GM18505 (cell line): ENCODE results near the gene PRDM10.

ENCODE experiments used
- ATAC-seq: cut with Tn5 transposase; IDR thresholded peaks from one replicate; pipeline ENCODE4 v1.9.1; 2021; ENCODE audit not compliant: unreplicated experiment
- POLR2A ChIP-seq: IDR thresholded peaks from 4 replicates; pipeline ENCODE4 v1.6.1; 2011; ENCODE audit warnings: borderline replicate concordance; ENCODE audit not compliant: insufficient read depth, insufficient read length; ENCODE audit errors: extremely low read depth

Gene PRDM10

DNA sequence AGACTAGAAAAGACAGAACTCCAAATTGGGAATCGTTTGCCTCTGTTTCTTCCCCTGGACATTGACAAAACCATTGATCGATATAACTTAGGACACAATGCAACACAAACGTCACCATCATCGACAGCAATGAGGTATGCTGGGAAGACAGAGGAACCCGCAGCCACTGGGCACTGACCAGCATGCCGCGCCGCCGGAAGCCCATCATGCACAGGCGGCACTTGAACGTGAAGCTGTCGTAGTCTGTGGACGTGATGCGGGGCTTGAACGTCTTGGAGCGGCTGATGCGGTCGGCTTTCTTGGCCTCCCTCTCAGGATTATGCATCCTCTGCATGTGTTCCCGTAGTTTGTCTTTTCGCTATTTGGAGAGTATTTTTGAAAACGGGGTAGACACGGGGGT is 84.3 kb downstream of the PRDM10 start:
- ATAC-seq: no peak
- no peak for TF ChIP-seq POLR2A

DNA sequence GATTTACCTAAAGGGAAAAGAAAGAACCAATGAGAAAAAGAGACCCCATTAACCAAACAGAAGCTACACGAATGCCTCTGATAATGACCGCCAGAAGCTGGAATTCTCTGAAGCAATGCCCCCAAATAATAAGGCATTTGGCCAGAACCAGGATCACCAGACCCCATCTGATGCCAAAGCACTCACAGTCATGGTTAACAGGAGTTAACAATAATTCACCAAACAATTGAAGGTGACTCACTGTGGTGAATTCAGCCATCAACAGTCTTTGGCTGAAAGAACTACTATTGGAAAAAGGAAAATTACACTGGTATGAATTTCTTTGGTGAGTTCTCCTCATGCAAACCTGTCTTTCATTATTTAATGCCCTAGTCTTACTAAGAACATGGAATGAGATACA is 85.4 kb downstream of the PRDM10 start:
- TF ChIP-seq POLR2A: no peak
- no peak for ATAC-seq

DNA sequence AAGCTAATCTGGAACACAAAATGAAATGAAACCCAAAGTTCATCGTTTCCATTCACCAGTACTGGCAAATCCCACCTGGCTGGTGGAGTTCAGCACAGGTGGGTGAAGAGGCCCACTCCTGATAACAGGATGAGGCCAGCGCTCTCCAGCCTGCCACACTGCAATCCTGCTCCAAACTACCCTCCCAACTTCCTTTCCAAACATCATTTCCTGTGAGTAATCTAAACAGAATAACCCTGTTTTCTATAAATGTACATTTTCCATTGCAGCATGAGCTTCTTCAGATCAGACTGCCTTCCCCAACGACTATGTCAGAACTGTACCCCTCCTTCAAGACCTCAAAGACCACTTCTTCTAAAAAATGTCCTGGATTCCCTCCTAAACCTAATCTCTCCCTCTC is 91.3 kb downstream of the PRDM10 start:
- ATAC-seq: no peak
- TF ChIP-seq POLR2A: no peak

DNA sequence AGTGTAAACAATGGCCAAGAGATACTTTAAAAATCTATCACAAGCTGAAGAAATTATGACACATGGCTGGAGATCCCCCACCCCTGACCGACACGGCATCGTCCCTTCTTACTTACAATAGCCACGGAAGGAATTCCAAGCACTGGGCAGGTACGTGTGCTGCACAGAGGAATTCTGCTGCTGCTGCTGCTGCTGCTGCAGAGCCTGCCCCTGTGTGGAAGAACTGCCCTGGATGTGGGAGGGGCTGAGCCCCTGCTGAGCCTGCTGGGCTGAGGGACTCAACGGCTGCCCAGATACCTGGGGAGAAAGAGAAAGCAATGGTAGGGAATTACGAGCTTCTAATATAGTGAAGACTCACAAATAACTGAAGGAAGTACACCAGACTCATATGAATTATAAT is 92.3 kb downstream of the PRDM10 start:
- no peak for ATAC-seq
- TF ChIP-seq POLR2A: no peak

DNA sequence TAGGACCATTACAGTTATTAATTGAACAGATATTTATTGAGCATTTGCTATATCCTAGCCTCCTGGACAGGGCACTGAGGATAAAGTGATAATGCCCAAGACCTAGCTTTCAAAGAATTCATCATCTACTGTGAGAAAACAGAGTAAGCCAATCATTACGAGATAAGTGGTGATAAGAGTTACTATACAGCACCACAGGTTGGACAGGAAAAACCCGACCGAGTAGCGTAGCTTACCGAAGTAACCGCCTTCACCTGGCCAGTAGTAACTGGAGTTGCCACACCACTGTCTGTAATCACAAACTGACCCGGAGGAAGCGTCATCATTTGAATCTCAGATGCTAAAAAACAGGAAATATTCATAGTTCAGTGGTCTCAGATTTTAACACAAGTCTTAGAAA is 97.2 kb downstream of the PRDM10 start:
- ATAC-seq: no peak
- TF ChIP-seq POLR2A: no peak

DNA sequence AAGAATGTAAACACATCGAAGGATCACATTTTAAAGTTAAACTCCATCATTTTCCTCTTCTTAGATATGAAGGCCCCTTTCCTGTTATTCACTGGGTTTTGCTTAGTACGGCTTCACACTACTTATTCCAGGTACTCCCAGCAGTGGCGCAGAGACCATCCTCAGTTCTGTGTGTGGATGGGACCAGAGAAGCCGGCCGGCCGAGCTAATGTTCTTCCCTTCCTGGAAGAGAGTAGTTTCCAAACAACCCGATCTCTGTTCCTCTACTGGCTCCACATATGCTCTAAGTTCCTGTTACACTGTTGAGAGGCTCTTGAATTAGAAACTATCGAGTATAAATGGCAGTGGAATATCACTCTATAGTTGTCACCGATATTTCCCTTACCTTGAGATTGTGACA is 106.6 kb downstream of the PRDM10 start:
- ATAC-seq: no peak

GRCh38 chr11:129895126-129896041 is 107.3 kb downstream of the PRDM10 start, which contains the start of gene NFRKB:
Gene NFRKB, minus strand, starts transcription at chr11:129895578. Its CDS starts 2,729 bp downstream, at chr11:129892849.
- TF ChIP-seq POLR2A: peak; percentile 65
- peak; percentile 97 for ATAC-seq

More for the DNA sequence above, 106.6 kb downstream of the PRDM10 start:
- TF ChIP-seq POLR2A: no peak

DNA sequence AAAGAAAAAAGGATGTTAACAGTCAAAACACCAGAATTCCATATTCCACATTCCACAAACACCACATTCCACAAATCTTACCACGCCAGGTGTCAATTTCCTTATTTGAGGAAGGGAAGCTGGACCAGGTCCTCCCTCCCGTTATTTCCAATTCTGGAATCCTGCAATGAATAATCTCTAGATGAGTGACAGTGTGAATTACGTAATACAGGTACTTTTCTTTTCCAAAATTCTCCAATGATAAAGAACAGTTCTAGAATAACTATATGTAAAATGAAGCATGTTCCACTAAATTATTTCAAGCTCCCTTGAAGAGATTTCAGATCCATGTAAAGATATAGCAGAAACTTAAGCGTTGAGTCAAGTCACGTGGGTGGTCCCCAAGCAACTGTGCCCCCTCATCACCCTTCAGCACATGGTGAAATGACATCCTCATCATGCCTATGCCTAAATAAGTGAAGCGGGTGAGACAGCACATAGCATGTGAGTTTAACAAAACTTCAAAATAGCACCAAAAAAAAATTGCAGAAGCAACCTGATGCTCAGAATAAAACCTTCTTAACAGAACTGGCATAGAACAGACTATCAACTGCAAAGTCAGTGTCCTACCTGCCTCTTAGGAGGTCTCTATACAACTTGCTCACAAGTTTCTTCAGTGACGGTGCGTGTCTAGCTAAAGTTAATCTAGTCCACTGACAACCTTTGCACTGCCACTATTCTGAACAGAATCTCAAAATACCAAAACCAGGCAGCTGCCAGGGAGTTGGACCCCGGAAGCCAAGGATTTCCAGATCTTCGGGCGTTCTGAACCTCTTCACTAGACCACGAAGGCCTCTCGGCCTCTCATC is 108.1 kb downstream of the PRDM10 start:
- ATAC-seq: peak; percentile 9
- no peak for TF ChIP-seq POLR2A

DNA sequence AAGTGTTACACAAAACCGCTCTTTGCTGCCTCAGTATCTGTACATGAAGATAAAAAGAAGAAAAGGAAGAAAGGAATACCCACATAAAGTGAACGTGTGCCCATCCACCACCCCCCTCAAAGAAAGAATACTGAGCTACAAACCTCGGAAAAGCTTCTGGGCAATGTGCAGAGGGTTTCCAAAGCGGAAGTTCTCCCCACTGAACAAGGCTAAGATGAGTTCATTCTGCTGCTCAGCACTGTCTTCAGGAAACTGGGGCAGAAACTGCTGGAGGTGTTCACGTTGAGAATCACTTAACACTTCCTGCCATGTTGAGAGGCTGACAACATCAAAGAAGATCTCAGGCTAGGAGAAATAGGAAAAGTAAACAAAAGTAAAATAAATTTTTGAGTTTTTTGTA is 114.2 kb downstream of the PRDM10 start:
- TF ChIP-seq POLR2A: no peak
- no peak for ATAC-seq

DNA sequence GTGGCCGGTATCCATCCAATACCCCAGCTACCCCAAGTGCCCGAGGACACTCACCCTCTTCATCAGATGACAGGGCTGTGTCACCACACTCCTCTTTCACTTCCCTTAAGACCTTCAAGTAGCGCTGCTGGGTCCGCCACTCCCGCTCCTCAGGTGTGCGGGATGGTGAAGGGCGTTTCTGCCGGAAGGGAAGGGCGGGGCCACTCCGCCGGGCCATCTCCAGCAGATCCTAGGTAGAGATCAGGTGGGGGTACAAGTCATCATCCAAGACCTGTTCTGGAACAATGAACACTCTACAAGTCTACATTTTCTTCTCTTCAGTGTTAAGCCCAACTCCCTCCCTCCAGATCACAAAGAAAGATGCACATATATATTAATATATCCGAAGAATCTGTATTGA is 117.3 kb downstream of the PRDM10 start:
- no peak for TF ChIP-seq POLR2A
- no peak for ATAC-seq

DNA sequence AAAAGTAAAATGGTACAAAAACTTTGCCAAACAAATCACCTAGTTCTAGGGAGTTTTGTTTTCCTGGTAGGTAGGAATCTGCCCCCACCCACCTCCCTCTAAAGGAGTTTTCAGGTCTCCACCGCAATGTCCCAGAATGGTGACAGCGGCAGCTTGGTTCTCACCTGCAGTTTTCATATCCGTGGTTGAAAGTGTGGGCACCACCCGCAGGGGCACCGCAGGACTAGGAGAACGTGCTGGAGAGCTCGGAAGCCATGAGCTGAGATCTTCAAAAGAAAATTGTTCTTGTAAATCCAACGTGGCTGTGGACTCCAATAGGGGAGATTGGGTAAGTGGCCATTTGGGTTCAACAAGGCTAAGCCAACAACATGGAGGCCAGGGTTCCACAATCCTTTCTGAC is 118.1 kb downstream of the PRDM10 start:
- no peak for ATAC-seq
- TF ChIP-seq POLR2A: no peak

- no peak for TF ChIP-seq POLR2A
- ATAC-seq: no peak
Measured at GRCh38 chr11:129881570-129882170, 121.0 kb downstream of the PRDM10 start.

DNA sequence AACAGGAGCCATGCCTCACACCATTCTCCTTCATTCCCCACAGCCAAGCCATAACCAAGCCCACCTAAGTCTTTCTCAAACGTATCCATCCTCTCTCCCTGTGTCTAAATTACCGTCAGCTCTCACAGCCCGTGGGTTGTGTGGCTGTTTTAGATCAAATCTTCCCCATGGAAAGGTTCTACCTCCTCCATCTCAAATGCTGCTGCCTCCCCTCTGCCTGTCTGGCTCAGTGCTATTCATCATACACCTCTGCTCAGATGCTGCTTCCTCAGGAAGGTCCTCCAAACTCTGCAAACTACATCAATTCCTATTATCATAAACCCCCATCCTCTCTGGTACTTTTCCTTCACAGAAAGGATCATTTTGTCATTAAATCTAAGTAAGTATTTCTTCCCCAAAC is 122.3 kb downstream of the PRDM10 start:
- TF ChIP-seq POLR2A: no peak
- no peak for ATAC-seq
